Esophagus squamous epithelium (tissue), 5 donors: ENCODE results near the gene COL20A1. TPM values are rescaled to one million over a fixed set of nuclear protein-coding genes. Genes with fewer than 3 reads are reported as not detected.

Source experiments
- DNase-seq: peaks from one replicate; lab custom pipeline; 2025; lab: John Stamatoyannopoulos, UW
- H3K27ac ChIP-seq, 4 donors: fragments of 200-600 bp; sonication (generic); one replicate each; pipeline ENCODE4 v1.5.1; 2016 to 2019; ENCODE audit warnings: mild to moderate bottlenecking in 1 of 4
- H3K27me3 ChIP-seq, 4 donors: fragments of 200-600 bp; sonication (generic); 1 replicate in 3 of 4; 2 replicates in 1 of 4; pipeline versions ENCODE4 v1.5.1 to v1.6.0; 2017 to 2021; ENCODE audit warnings: antibody characterized with exemption in 1 of 4
- H3K36me3 ChIP-seq, 3 donors: fragments of 200-600 bp; sonication (generic); one replicate each; pipeline ENCODE4 v1.5.1; 2016 to 2019
- H3K4me1 ChIP-seq, 3 donors: fragments of 200-600 bp; sonication (generic); one replicate each; pipeline ENCODE4 v1.5.1; 2017 to 2019
- H3K4me3 ChIP-seq, 4 donors: fragments of 200-600 bp; sonication (generic); 1 replicate in 3 of 4; 2 replicates in 1 of 4; pipeline ENCODE4 v1.5.1; 2016 to 2019; ENCODE audit warnings: mild to moderate bottlenecking in 2 of 4, moderate library complexity in 1 of 4
- H3K9me3 ChIP-seq, 3 donors: fragments of 200-600 bp; sonication (generic); one replicate each; pipeline ENCODE4 v1.5.1; 2016 to 2019
- CTCF ChIP-seq, 6 experiments: fragments of 450-650 bp in 4 of 6; fragments of 200-600 bp in 2 of 6; sonication (generic) in 2 of 6; IDR thresholded peaks; one replicate each; pipeline ENCODE4 v1.5.1; 2016 to 2019; ENCODE audit warnings: antibody characterized with exemption in 6 of 6, mild to moderate bottlenecking in 4 of 6, moderate library complexity in 4 of 6
- POLR2A ChIP-seq, 4 donors: fragments of 450-650 bp; IDR thresholded peaks; one replicate each; pipeline ENCODE4 v1.6.1; 2017; ENCODE audit warnings: antibody characterized with exemption in 4 of 4, mild to moderate bottlenecking in 4 of 4, moderate library complexity in 3 of 4
- WGBS, 2 donors: methylation state at CpG; one replicate each; pipeline ENCODE4 v1.1.5; 2018; 5-methylcytosine and 5-hydroxymethylcytosine counted together
- intact Hi-C: fragments of 100-400 bp; cut with DNase I; formaldehyde crosslinking; loops from one replicate; pipeline ENCODE4 v1.15.0; 2022
- total RNA-seq, 4 donors: library from RNA; depleted of rRNA; stranded (reverse); fragments of >200 nt; gene quantifications; one replicate each; pipeline ENCODE4 v1.1.0, GENCODE V29; 2016
- donor health status: DM: yes; HTN: yes; CAD: no.

The COL20A1 gene
- total RNA-seq, 4 donors from 2014 or later, result not detected

- Histone ChIP-seq H3K9me3 (no peaks in the 10 kb centered on the region), H3K4me3 (no peak overlapping the region), H3K4me1 (peaks cover 0 to 14% (median 3%) of the 10 kb centered on the region in 3 donors), H3K27me3 (peaks cover 0 to 95% (median 0%) of the 10 kb centered on the region in 4 donors), H3K27ac (no peak overlapping the region), H3K36me3 (no peaks in the 10 kb centered on the region)
- no peak for TF ChIP-seq CTCF (IDR thresholded peaks at IDR 0.05)
- TF ChIP-seq POLR2A (IDR thresholded peaks at IDR 0.05), result no peak
- intact Hi-C loops, result no loop called here
- 80 to 93% methylated on average over 5 to 7 of the region's 15 CpGs for WGBS, 2 donors
- no peak for DNase-seq
Observed at GRCh38 chr20:63260521-63260920, 32.5 kb upstream of the COL20A1 start.

- H3K27ac ChIP-seq, result no peak overlapping the region
- no peak overlapping the region for H3K4me3 ChIP-seq
- DNase-seq, result no peak
- 40 to 42% methylated on average over 1 to 8 of the region's 25 CpGs for WGBS, 2 donors
- peaks cover 0 to 95% (median 0%) of the 10 kb centered on the region in 4 donors for H3K27me3 ChIP-seq
- no peaks in the 10 kb centered on the region for H3K9me3 ChIP-seq
- TF ChIP-seq CTCF (IDR thresholded peaks at IDR 0.05) (no peak), POLR2A (IDR thresholded peaks at IDR 0.05) (no peak)
- no peaks in the 10 kb centered on the region for H3K36me3 ChIP-seq
- intact Hi-C loops, result no loop called here
- peaks cover 0 to 7% (median 3%) of the 10 kb centered on the region in 3 donors for H3K4me1 ChIP-seq
Observed at GRCh38 chr20:63261060-63261794, 31.8 kb upstream of the COL20A1 start.

- peaks cover 0 to 93% (median 0%) of the 10 kb centered on the region in 4 donors for H3K27me3 ChIP-seq
Observed at GRCh38 chr20:63261795-63262528, 31.0 kb upstream of the COL20A1 start.

GRCh38 chr20:63262836-63263235, 30.1 kb upstream of the COL20A1 start:
- H3K27me3 ChIP-seq, result peaks cover 0 to 98% (median 0%) of the 10 kb centered on the region in 4 donors
- no peaks in the 10 kb centered on the region for H3K4me1 ChIP-seq
- H3K27ac ChIP-seq, result no peak overlapping the region
- intact Hi-C loops, result no loop called here
- DNase-seq, result no peak
- no peak overlapping the region for H3K4me3 ChIP-seq
- no peaks in the 10 kb centered on the region for H3K36me3 ChIP-seq
- 37 to 100% methylated on average over 3 to 4 of the region's 9 CpGs for WGBS, 2 donors
- no peaks in the 10 kb centered on the region for H3K9me3 ChIP-seq
- no peak for TF ChIP-seq POLR2A (IDR thresholded peaks at IDR 0.05)
- TF ChIP-seq CTCF (IDR thresholded peaks at IDR 0.05), result no peak

More at GRCh38 chr20:63261795-63262528, 31.0 kb upstream of the COL20A1 start:
- no peak overlapping the region for H3K27ac ChIP-seq
- no peaks in the 10 kb centered on the region for H3K36me3 ChIP-seq
- no peaks in the 10 kb centered on the region for H3K9me3 ChIP-seq
- no peak for TF ChIP-seq POLR2A (IDR thresholded peaks at IDR 0.05)
- no peak for TF ChIP-seq CTCF (IDR thresholded peaks at IDR 0.05)
- intact Hi-C loops, result no loop called here
- WGBS, 2 donors, result 55 to 67% methylated on average over 20 to 22 of the region's 30 CpGs
- no peaks in the 10 kb centered on the region for H3K4me1 ChIP-seq
- H3K4me3 ChIP-seq, result no peak overlapping the region
- no peak for DNase-seq

GRCh38 chr20:63264000-63264399, 29.0 kb upstream of the COL20A1 start:
- peaks cover 0 to 88% (median 0%) of the 10 kb centered on the region in 4 donors for H3K27me3 ChIP-seq
- intact Hi-C loops, result no loop called here
- TF ChIP-seq CTCF (IDR thresholded peaks at IDR 0.05) (no peak), POLR2A (IDR thresholded peaks at IDR 0.05) (no peak)

More at GRCh38 chr20:63264000-63264399, 29.0 kb upstream of the COL20A1 start:
- WGBS, 2 donors, result 79 to 87% methylated on average over 2 to 8 of the region's 10 CpGs
- Histone ChIP-seq H3K36me3 (no peaks in the 10 kb centered on the region), H3K4me3 (no peak overlapping the region), H3K4me1 (peaks cover 0 to 6% (median 3%) of the 10 kb centered on the region in 3 donors), H3K9me3 (no peaks in the 10 kb centered on the region), H3K27ac (no peak overlapping the region)
- DNase-seq, result no peak
